SK-N-SH (cell line): ENCODE measurements around the gene RPS6KL1. TPM values are rescaled to one million over a fixed set of nuclear protein-coding genes. Genes with fewer than 3 reads are reported as not detected.

Experiments used
- CTCF ChIA-PET: fragments of 300-600, 350-600 bp; formaldehyde crosslinking; extraction: SDS; loops from one replicate; lab custom pipeline; 2021; lab: Yijun Ruan, JAX
- POLR2A ChIA-PET: fragments of 350-600 bp; sonication (Branson Sonifier 250); formaldehyde crosslinking; extraction: SDS; loops from one replicate; lab custom pipeline; 2020; ENCODE audit warnings: antibody characterized with exemption, inconsistent platforms; lab: Yijun Ruan, JAX
- DNase-seq: peaks from one replicate; pipeline ENCODE4 v3.0.0; 2012
- H2AFZ ChIP-seq: fragments of 200-600 bp; sonication (generic); 2 replicates; pipeline ENCODE4 v1.8.1; 2016; ENCODE audit warnings: antibody characterized with exemption, mild to moderate bottlenecking, low read depth
- H3F3A ChIP-seq: fragments of 200-600 bp; sonication (generic); replicated peaks from 2 replicates; pipeline ENCODE3; 2016; ENCODE audit warnings: antibody characterized with exemption, mild to moderate bottlenecking; ENCODE audit not compliant: insufficient read depth
- H3K27ac ChIP-seq, 2 experiments: fragments of 200-500 bp in 1 of 2; fragments of 200-600 bp in 1 of 2; sonication (Bioruptor generic) in 1 of 2; sonication (generic), shearing (Covaris generic) in 1 of 2; 2 replicates each; pipeline versions ENCODE4 v1.5.1 to v1.6.1; 2014 to 2016; ENCODE audit warnings: low read depth in 2 of 2, inconsistent platforms in 1 of 2, low read length in 1 of 2, mild to moderate bottlenecking in 1 of 2, mixed read lengths in 1 of 2
- H3K27me3 ChIP-seq: fragments of 200-600 bp; sonication (generic), shearing (Covaris generic); 2 replicates; pipeline ENCODE4 v1.6.1; 2016; ENCODE audit warnings: mixed run types; ENCODE audit not compliant: insufficient read depth
- H3K36me3 ChIP-seq, 2 experiments: fragments of 200-500 bp in 1 of 2; fragments of 200-600 bp in 1 of 2; sonication (Bioruptor generic) in 1 of 2; sonication (generic) in 1 of 2; replicated peaks in 1 of 2; 2 replicates each; pipeline versions ENCODE3 to v1.5.1; 2014 to 2016; ENCODE audit warnings: low read length in 1 of 2, mild to moderate bottlenecking in 1 of 2; ENCODE audit not compliant: insufficient read depth in 2 of 2, control insufficient read depth in 1 of 2
- H3K4me1 ChIP-seq, 2 experiments: fragments of 200-500 bp in 1 of 2; fragments of 200-600 bp in 1 of 2; sonication (Bioruptor generic) in 1 of 2; sonication (generic), shearing (Covaris generic) in 1 of 2; 2 replicates each; pipeline versions ENCODE4 v1.5.1 to v1.6.1; 2014 to 2016; ENCODE audit warnings: low read depth in 1 of 2, low read length in 1 of 2, mixed run types in 1 of 2; ENCODE audit not compliant: insufficient read depth in 2 of 2, control insufficient read depth in 1 of 2
- H3K4me2 ChIP-seq: fragments of 200-600 bp; sonication (generic), shearing (Covaris generic); 2 replicates; pipeline ENCODE4 v1.6.1; 2017; ENCODE audit warnings: mixed run types
- H3K4me3 ChIP-seq, 2 experiments: fragments of 200-500 bp in 1 of 2; fragments of 200-600 bp in 1 of 2; sonication (Bioruptor generic) in 1 of 2; sonication (generic), shearing (Covaris generic) in 1 of 2; 2 replicates each; pipeline versions ENCODE4 v1.5.1 to v1.8.1; 2014 to 2016; ENCODE audit warnings: low read depth in 2 of 2, inconsistent platforms in 1 of 2, low read length in 1 of 2, mild to moderate bottlenecking in 1 of 2, mixed read lengths in 1 of 2, moderate library complexity in 1 of 2
- H3K79me2 ChIP-seq: fragments of 200-600 bp; sonication (generic); 2 replicates; pipeline ENCODE4 v1.8.1; 2017; ENCODE audit warnings: mild to moderate bottlenecking; ENCODE audit not compliant: insufficient read depth
- H3K9ac ChIP-seq: fragments of 200-600 bp; sonication (generic); 2 replicates; pipeline ENCODE4 v1.6.1; 2017; ENCODE audit warnings: mixed run types
- H3K9me2 ChIP-seq: fragments of 200-600 bp; sonication (generic); 2 replicates; pipeline ENCODE4 v1.6.1; 2017; ENCODE audit warnings: mixed run types
- H3K9me3 ChIP-seq: fragments of 200-600 bp; sonication (generic); 2 replicates; pipeline ENCODE4 v1.6.1; 2017; ENCODE audit warnings: mixed run types, mild to moderate bottlenecking, moderate library complexity
- H4K20me1 ChIP-seq: fragments of 200-600 bp; sonication (generic); 2 replicates; pipeline ENCODE4 v1.6.1; 2017; ENCODE audit warnings: mild to moderate bottlenecking, mixed run types; ENCODE audit not compliant: insufficient read depth
- EP300 ChIP-seq, 2 experiments: IDR thresholded peaks; 2 replicates each; pipeline versions ENCODE4 v1.4.0 to v1.6.1; 2012; ENCODE audit warnings: borderline replicate concordance in 1 of 2, low read depth in 1 of 2, low read length in 1 of 2
- EZH2phosphoT487 ChIP-seq: fragments of 200-600 bp; sonication (generic); IDR thresholded peaks from 2 replicates; pipeline ENCODE4 v1.6.1; 2017; ENCODE audit warnings: low read depth, mixed run types, mild to moderate bottlenecking, antibody characterized with exemption, moderate library complexity, borderline replicate concordance
- GABPA ChIP-seq: IDR thresholded peaks from 2 replicates; pipeline ENCODE4 v1.4.0; 2012; ENCODE audit warnings: low read depth, mild to moderate bottlenecking
- JUND ChIP-seq: IDR thresholded peaks from 2 replicates; pipeline ENCODE4 v1.4.0; 2012
- MEF2A ChIP-seq: IDR thresholded peaks from 2 replicates; pipeline ENCODE4 v1.4.0; 2012; ENCODE audit warnings: low read depth, borderline replicate concordance
- MXI1 ChIP-seq: IDR thresholded peaks from 2 replicates; pipeline ENCODE4 v1.6.1; 2012; ENCODE audit warnings: mild to moderate bottlenecking, low read depth, low read length, improper control_type of control experiment
- NFIC ChIP-seq: IDR thresholded peaks from 2 replicates; pipeline ENCODE4 v1.4.0; 2012; ENCODE audit warnings: borderline replicate concordance
- RCOR1 ChIP-seq: fragments of 150-350 bp; IDR thresholded peaks from 2 replicates; pipeline ENCODE4 v1.6.1; 2017; ENCODE audit warnings: antibody characterized with exemption, low read length
- SIN3A ChIP-seq: IDR thresholded peaks from 2 replicates; pipeline ENCODE4 v1.6.1; 2012; ENCODE audit warnings: low read depth, mild to moderate bottlenecking, low read length, moderate library complexity, borderline replicate concordance
- SMC3 ChIP-seq: IDR thresholded peaks from 2 replicates; pipeline ENCODE4 v1.6.1; 2012; ENCODE audit warnings: low read depth, low read length, improper control_type of control experiment
- TCF12 ChIP-seq: IDR thresholded peaks from 2 replicates; pipeline ENCODE4 v1.4.0; 2012
- TEAD4 ChIP-seq: IDR thresholded peaks from 2 replicates; pipeline ENCODE4 v1.4.0; 2012; ENCODE audit warnings: mild to moderate bottlenecking, borderline replicate concordance; ENCODE audit not compliant: insufficient read depth
- WGBS: methylation state at CpG from one replicate; pipeline ENCODE4 v1.1.6; 2017; ENCODE audit warnings: low lambda C conversion rate; 5-methylcytosine and 5-hydroxymethylcytosine counted together
- polyA plus RNA-seq, 3 experiments: library from polyadenylated mRNA; depleted of rRNA; stranded (reverse); fragments of >200 nt; gene quantifications; 2 replicates each; pipeline ENCODE4 v1.2.3, GENCODE V29; 2012
- TF ChIP-seq, protein P1 (sequence below): fragments of 200-600 bp; sonication (generic); IDR thresholded peaks from 2 replicates; pipeline ENCODE4 v1.6.1; 2017; ENCODE audit warnings: antibody characterized with exemption, mild to moderate bottlenecking, moderate library complexity
- TF ChIP-seq, protein P2 (sequence below): IDR thresholded peaks from 2 replicates; pipeline ENCODE4 v1.4.0; 2012; ENCODE audit warnings: low read depth, borderline replicate concordance
- TF ChIP-seq, protein P3 (sequence below): fragments of 150-350 bp; IDR thresholded peaks from 2 replicates; pipeline ENCODE4 v1.6.1; 2017; ENCODE audit warnings: antibody characterized with exemption, low read length, low read depth, borderline replicate concordance
- TF ChIP-seq, protein P4 (sequence below): IDR thresholded peaks from 2 replicates; pipeline ENCODE4; 2012
- TF ChIP-seq, protein P5 (sequence below): IDR thresholded peaks from 2 replicates; pipeline ENCODE4 v1.4.0; 2012; ENCODE audit warnings: low read depth

Gene RPS6KL1
- polyA plus RNA-seq, 1 of the 3 experiments (the other 2 are of a cell fraction): 2.5 TPM

DNA sequence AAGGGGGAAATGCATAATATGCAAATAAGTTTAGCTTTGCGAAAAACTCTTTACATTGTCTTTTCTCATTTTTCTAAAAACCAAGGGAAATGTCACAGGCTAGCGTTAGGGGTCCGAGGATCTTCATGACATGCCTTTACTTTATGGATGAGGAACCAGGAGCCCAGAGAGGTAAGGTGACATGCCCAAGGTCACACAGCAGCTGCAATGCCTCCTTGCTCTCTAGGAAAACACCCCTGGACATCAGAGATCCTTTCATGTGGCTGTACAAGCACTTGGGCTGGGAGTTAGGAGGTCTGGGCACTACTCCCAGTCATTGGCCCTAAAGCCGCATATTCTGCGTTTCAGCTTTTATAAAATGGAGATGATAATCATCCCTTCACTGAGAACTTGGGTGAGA, 47.9 kb downstream of the RPS6KL1 start:
- Histone ChIP-seq H3F3A (no peaks in the 10 kb centered on the region), H3K36me3 (no peaks in the 10 kb centered on the region), H3K79me2 (no peaks in the 10 kb centered on the region), H3K9me2 (no peaks in the 10 kb centered on the region), H3K4me1 (no peaks in the 10 kb centered on the region), H3K9me3 (no peaks in the 10 kb centered on the region), H2AFZ (no peak overlapping the region), H4K20me1 (no peaks in the 10 kb centered on the region), H3K27me3 (no peaks in the 10 kb centered on the region), H3K4me3 (no peak overlapping the region), H3K9ac (no peak overlapping the region), H3K27ac (no peak overlapping the region), H3K4me2 (no peak overlapping the region)
- no peak for TF ChIP-seq TEAD4
- TF ChIP-seq, protein P1, sequence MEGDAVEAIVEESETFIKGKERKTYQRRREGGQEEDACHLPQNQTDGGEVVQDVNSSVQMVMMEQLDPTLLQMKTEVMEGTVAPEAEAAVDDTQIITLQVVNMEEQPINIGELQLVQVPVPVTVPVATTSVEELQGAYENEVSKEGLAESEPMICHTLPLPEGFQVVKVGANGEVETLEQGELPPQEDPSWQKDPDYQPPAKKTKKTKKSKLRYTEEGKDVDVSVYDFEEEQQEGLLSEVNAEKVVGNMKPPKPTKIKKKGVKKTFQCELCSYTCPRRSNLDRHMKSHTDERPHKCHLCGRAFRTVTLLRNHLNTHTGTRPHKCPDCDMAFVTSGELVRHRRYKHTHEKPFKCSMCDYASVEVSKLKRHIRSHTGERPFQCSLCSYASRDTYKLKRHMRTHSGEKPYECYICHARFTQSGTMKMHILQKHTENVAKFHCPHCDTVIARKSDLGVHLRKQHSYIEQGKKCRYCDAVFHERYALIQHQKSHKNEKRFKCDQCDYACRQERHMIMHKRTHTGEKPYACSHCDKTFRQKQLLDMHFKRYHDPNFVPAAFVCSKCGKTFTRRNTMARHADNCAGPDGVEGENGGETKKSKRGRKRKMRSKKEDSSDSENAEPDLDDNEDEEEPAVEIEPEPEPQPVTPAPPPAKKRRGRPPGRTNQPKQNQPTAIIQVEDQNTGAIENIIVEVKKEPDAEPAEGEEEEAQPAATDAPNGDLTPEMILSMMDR: no peak
- no peak for TF ChIP-seq SMC3
- TF ChIP-seq RCOR1: no peak
- TF ChIP-seq, protein P2, sequence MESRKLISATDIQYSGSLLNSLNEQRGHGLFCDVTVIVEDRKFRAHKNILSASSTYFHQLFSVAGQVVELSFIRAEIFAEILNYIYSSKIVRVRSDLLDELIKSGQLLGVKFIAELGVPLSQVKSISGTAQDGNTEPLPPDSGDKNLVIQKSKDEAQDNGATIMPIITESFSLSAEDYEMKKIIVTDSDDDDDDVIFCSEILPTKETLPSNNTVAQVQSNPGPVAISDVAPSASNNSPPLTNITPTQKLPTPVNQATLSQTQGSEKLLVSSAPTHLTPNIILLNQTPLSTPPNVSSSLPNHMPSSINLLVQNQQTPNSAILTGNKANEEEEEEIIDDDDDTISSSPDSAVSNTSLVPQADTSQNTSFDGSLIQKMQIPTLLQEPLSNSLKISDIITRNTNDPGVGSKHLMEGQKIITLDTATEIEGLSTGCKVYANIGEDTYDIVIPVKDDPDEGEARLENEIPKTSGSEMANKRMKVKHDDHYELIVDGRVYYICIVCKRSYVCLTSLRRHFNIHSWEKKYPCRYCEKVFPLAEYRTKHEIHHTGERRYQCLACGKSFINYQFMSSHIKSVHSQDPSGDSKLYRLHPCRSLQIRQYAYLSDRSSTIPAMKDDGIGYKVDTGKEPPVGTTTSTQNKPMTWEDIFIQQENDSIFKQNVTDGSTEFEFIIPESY: no peak
- TF ChIP-seq NFIC: no peak
- no peak for TF ChIP-seq MXI1
- no peak for TF ChIP-seq EP300 (IDR thresholded peaks at IDR 0.05; ENCODE audit: borderline replicate concordance in 1 of 2, low read depth in 1 of 2, low read length in 1 of 2)
- no peak for TF ChIP-seq SIN3A
- TF ChIP-seq, protein P3, sequence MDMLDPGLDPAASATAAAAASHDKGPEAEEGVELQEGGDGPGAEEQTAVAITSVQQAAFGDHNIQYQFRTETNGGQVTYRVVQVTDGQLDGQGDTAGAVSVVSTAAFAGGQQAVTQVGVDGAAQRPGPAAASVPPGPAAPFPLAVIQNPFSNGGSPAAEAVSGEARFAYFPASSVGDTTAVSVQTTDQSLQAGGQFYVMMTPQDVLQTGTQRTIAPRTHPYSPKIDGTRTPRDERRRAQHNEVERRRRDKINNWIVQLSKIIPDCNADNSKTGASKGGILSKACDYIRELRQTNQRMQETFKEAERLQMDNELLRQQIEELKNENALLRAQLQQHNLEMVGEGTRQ: no peak
- TF ChIP-seq, protein P4, sequence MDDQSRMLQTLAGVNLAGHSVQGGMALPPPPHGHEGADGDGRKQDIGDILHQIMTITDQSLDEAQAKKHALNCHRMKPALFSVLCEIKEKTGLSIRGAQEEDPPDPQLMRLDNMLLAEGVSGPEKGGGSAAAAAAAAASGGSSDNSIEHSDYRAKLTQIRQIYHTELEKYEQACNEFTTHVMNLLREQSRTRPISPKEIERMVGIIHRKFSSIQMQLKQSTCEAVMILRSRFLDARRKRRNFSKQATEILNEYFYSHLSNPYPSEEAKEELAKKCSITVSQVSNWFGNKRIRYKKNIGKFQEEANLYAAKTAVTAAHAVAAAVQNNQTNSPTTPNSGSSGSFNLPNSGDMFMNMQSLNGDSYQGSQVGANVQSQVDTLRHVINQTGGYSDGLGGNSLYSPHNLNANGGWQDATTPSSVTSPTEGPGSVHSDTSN: no peak
- no peak for TF ChIP-seq MEF2A
- TF ChIP-seq EZH2phosphoT487: no peak
- TF ChIP-seq, protein P5, sequence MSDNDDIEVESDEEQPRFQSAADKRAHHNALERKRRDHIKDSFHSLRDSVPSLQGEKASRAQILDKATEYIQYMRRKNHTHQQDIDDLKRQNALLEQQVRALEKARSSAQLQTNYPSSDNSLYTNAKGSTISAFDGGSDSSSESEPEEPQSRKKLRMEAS: no peak
- TF ChIP-seq JUND: no peak
- TF ChIP-seq TCF12: no peak
- TF ChIP-seq GABPA: no peak
- 91% methylated on average over 5 of the region's 5 CpGs for WGBS
- ChIA-PET CTCF (interaction anchor here (1.1 to 17.2 kb wide), 3 partner anchors 14 to 32 kb away, joined by 3 to 134 read pairs (median 94); no protein-coding TSS in a partner anchor), POLR2A (no interaction called here)
- no peak for DNase-seq
